ENCODE results near the gene SLIT3.

DNA sequence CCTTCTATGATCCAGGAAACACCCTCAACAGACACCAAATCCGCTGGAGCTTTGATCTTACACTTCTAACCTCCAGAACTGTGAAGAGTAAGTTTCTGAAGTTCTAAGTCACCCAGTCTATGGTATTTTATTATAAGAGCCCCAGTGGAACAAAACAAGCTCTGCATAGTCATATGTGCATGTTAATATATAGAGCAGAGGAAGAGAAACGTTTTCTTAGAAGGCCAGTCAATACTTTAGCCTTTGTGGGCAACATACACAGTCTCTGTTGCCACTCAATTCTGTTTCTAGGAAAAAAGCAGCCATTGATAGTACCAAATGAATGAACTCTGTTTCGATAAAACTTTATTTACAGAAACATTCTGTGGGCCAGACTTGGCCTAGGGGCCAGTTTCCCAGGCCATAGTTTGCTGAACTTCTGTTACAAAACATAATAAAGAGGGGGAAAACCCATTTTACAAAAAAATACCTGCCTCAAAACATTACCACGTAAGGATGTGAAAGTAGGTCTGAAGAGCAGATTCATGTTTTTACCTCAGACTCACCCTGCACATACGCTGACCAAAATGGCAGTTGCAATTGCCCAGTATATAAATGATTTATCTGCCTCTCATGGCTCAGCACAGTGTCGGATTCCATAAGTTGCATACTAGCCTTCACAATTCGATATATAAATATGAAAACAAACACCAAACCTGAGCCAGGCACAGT is 350.5 kb downstream of the SLIT3 start:
- TF ChIP-seq, protein P1, sequence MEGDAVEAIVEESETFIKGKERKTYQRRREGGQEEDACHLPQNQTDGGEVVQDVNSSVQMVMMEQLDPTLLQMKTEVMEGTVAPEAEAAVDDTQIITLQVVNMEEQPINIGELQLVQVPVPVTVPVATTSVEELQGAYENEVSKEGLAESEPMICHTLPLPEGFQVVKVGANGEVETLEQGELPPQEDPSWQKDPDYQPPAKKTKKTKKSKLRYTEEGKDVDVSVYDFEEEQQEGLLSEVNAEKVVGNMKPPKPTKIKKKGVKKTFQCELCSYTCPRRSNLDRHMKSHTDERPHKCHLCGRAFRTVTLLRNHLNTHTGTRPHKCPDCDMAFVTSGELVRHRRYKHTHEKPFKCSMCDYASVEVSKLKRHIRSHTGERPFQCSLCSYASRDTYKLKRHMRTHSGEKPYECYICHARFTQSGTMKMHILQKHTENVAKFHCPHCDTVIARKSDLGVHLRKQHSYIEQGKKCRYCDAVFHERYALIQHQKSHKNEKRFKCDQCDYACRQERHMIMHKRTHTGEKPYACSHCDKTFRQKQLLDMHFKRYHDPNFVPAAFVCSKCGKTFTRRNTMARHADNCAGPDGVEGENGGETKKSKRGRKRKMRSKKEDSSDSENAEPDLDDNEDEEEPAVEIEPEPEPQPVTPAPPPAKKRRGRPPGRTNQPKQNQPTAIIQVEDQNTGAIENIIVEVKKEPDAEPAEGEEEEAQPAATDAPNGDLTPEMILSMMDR (IDR thresholded peaks at IDR 0.05) = no peak
- no peak for TF ChIP-seq POLR2AphosphoS5 (IDR thresholded peaks at IDR 0.05)
- TF ChIP-seq EP300 (IDR thresholded peaks at IDR 0.05) = no peak
- no peak for TF ChIP-seq POLR2A (IDR thresholded peaks at IDR 0.05)

Data from stomach (tissue), 4 donors.